Peyer's patch (tissue), 4 donors: ENCODE results near the gene DSCAML1.

Experiments
- CTCF ChIP-seq, 6 experiments: fragments of 450-650 bp in 4 of 6; fragments of 200-600 bp in 2 of 6; sonication (generic) in 1 of 6; IDR thresholded peaks; one replicate each; pipeline ENCODE4 v1.5.1; 2017 to 2019; ENCODE audit warnings: antibody characterized with exemption in 6 of 6, mild to moderate bottlenecking in 3 of 6, moderate library complexity in 1 of 6
- POLR2A ChIP-seq, 2 donors: fragments of 450-650 bp; IDR thresholded peaks; one replicate each; pipeline ENCODE4 v1.5.1; 2017; ENCODE audit warnings: antibody characterized with exemption in 2 of 2, mild to moderate bottlenecking in 2 of 2, moderate library complexity in 2 of 2

- no peak for TF ChIP-seq CTCF (IDR thresholded peaks at IDR 0.05)
- TF ChIP-seq POLR2A (IDR thresholded peaks at IDR 0.05) = no peak
These were observed 390.0 kb downstream of the DSCAML1 start for GRCh38 chr11:117407016-117407415.
